Measurements from ENCODE around the gene GXYLT1.

DNA sequence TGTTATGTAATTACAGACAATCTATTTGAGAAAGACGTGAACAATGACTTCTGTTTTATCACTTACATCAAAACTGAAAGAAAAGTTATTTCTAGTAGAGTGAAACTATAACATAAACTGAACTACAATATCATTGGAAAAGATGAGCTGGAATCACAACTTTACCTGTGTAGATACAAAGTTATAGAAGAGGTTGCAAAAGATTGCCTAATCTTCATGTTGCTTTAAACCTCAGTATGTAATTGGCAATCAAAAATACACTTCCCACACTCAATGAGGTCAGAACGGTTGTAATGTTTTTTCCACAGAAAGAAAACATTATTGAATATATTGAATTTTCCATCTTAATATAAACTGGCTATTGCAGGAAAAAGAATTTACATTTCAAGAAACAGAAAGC is 37.7 kb upstream of the GXYLT1 start:
- TF ChIP-seq POLR2A (IDR thresholded peaks at IDR 0.05) (no peak), POLR2AphosphoS5 (IDR thresholded peaks at IDR 0.05) (no peak)

Measured in breast epithelium (tissue), 3 donors.